ENCODE data around the gene RGS7BP.

DNA sequence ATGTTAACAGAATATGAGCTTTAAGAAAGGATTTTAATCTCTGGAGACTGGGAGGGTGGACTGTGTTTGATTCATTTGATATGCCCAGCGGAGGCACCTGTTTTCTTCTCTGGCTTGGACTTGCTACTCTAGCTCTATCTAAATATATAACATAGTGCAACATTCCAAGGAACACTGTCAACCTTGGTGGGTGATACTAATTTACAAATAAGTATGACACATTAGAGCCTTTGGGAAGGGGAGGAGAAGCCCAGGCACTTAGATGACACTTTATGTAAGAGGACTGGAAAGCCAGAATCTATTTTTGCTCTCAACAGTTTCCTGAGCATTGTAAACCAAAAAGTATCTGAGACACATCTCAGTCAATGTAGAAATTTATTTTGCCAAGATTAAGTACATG, 101.1 kb downstream of the RGS7BP start:
- TF ChIP-seq, protein P1, sequence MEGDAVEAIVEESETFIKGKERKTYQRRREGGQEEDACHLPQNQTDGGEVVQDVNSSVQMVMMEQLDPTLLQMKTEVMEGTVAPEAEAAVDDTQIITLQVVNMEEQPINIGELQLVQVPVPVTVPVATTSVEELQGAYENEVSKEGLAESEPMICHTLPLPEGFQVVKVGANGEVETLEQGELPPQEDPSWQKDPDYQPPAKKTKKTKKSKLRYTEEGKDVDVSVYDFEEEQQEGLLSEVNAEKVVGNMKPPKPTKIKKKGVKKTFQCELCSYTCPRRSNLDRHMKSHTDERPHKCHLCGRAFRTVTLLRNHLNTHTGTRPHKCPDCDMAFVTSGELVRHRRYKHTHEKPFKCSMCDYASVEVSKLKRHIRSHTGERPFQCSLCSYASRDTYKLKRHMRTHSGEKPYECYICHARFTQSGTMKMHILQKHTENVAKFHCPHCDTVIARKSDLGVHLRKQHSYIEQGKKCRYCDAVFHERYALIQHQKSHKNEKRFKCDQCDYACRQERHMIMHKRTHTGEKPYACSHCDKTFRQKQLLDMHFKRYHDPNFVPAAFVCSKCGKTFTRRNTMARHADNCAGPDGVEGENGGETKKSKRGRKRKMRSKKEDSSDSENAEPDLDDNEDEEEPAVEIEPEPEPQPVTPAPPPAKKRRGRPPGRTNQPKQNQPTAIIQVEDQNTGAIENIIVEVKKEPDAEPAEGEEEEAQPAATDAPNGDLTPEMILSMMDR (IDR thresholded peaks at IDR 0.05): no peak
- TF ChIP-seq POLR2AphosphoS5 (IDR thresholded peaks at IDR 0.05; ENCODE audit: low read depth, low read length) (no peak), TCF7L2 (IDR thresholded peaks at IDR 0.05; ENCODE audit: low read depth, low read length) (no peak)
- TF ChIP-seq, protein P2, sequence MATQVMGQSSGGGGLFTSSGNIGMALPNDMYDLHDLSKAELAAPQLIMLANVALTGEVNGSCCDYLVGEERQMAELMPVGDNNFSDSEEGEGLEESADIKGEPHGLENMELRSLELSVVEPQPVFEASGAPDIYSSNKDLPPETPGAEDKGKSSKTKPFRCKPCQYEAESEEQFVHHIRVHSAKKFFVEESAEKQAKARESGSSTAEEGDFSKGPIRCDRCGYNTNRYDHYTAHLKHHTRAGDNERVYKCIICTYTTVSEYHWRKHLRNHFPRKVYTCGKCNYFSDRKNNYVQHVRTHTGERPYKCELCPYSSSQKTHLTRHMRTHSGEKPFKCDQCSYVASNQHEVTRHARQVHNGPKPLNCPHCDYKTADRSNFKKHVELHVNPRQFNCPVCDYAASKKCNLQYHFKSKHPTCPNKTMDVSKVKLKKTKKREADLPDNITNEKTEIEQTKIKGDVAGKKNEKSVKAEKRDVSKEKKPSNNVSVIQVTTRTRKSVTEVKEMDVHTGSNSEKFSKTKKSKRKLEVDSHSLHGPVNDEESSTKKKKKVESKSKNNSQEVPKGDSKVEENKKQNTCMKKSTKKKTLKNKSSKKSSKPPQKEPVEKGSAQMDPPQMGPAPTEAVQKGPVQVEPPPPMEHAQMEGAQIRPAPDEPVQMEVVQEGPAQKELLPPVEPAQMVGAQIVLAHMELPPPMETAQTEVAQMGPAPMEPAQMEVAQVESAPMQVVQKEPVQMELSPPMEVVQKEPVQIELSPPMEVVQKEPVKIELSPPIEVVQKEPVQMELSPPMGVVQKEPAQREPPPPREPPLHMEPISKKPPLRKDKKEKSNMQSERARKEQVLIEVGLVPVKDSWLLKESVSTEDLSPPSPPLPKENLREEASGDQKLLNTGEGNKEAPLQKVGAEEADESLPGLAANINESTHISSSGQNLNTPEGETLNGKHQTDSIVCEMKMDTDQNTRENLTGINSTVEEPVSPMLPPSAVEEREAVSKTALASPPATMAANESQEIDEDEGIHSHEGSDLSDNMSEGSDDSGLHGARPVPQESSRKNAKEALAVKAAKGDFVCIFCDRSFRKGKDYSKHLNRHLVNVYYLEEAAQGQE (IDR thresholded peaks at IDR 0.05; ENCODE audit: insufficient read depth in 1 of 2, low read depth in 2 of 2, low read length in 1 of 2): no peak

Data from Panc1 (cell line).